ENCODE data around the gene PAK5. TPM values are rescaled to one million over a fixed set of nuclear protein-coding genes. Genes with fewer than 3 reads are reported as not detected.

The PAK5 gene
- total RNA-seq, 4 donors from 2014 or later = 0.05 to 6.6 (median 0.54) TPM; not detected in 1

- H3K4me3 ChIP-seq = no peak overlapping the region
- 79 to 92% methylated on average over 4 to 5 of the region's 5 CpGs for WGBS, 2 donors (ENCODE audit: low coverage in 1 of 2)
- no peak for TF ChIP-seq POLR2A (IDR thresholded peaks at IDR 0.05)
- no peak for TF ChIP-seq POLR2AphosphoS5 (IDR thresholded peaks at IDR 0.05)
- no peak for TF ChIP-seq EP300 (IDR thresholded peaks at IDR 0.05)
- TF ChIP-seq CTCF (IDR thresholded peaks at IDR 0.05) = no peak
- no peaks in the 10 kb centered on the region for H3K36me3 ChIP-seq
- H3K4me1 ChIP-seq = peaks cover 0 to 10% (median 0%) of the 10 kb centered on the region in 3 donors
- H3K27ac ChIP-seq = no peak overlapping the region
- H3K27me3 ChIP-seq = peaks cover 2% of the 10 kb centered on the region
- H3K9me3 ChIP-seq = no peaks in the 10 kb centered on the region
- no peak for ATAC-seq
Measured at GRCh38 chr20:9499126-9499899, 339.6 kb downstream of the PAK5 start.

DNA sequence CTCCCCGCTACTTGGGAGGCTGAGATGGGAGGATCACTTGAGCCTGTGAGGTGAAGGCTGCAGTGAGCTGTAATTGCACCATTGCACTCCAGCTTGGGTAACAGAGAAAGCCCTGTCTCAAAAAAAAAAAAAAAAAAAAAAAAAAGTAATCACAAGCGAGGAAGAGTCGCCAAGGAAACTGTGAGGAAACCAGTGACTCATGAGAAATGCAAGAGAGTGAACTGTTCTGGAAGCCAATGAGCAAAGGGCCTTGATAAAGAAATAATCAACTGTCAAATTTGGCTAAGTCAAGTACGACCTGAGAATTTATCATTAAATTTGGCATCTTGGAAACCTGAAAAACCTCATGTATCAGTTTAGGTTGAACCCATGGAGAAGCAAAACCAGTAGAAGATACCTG, 340.6 kb downstream of the PAK5 start:
- H3K4me1 ChIP-seq = peaks cover 0 to 18% (median 0%) of the 10 kb centered on the region in 3 donors
- H3K27me3 ChIP-seq = no peaks in the 10 kb centered on the region
- H3K4me3 ChIP-seq = no peak overlapping the region
- no peaks in the 10 kb centered on the region for H3K9me3 ChIP-seq
- H3K36me3 ChIP-seq = no peaks in the 10 kb centered on the region
- no peak overlapping the region for H3K27ac ChIP-seq
- WGBS, 2 donors (ENCODE audit: low coverage in 1 of 2) = 76 to 82% methylated on average over 4 of the region's 4 CpGs
- TF ChIP-seq CTCF (IDR thresholded peaks at IDR 0.05) = no peak
- no peak for TF ChIP-seq POLR2AphosphoS5 (IDR thresholded peaks at IDR 0.05)
- TF ChIP-seq EP300 (IDR thresholded peaks at IDR 0.05) = no peak
- no peak for TF ChIP-seq POLR2A (IDR thresholded peaks at IDR 0.05)
- no peak for ATAC-seq

GRCh38 chr20:9496155-9496554, 342.7 kb downstream of the PAK5 start:
- Histone ChIP-seq H3K4me1 (peaks cover 0 to 18% (median 0%) of the 10 kb centered on the region in 3 donors), H3K27ac (no peak overlapping the region), H3K4me3 (no peak overlapping the region), H3K9me3 (no peaks in the 10 kb centered on the region), H3K36me3 (no peaks in the 10 kb centered on the region), H3K27me3 (no peaks in the 10 kb centered on the region)
- no peak for TF ChIP-seq EP300 (IDR thresholded peaks at IDR 0.05)
- no peak for TF ChIP-seq POLR2AphosphoS5 (IDR thresholded peaks at IDR 0.05)
- no peak for ATAC-seq
- WGBS, 2 donors (ENCODE audit: low coverage in 1 of 2) = 81 to 83% methylated on average over 2 to 3 of the region's 3 CpGs

DNA sequence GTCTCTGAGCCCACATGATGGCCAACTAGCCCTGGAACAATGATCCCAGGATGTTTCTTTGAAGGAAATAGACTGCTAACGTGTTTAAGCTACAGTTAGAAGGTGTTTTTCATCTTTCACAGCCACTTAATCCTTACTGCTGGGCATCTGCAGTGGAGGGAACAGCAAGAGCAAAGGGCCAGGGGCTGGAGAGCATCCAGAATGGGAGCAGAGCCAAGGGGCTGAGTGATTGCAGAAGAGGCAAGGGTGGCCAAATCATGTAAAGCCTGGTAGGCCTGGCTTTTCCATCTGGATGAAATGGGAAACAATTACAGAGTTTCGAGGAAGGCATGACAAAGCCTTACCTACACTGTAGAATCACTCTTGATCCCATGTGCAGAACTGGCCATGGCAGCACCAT, 343.2 kb downstream of the PAK5 start:
- Histone ChIP-seq H3K4me1 (peaks cover 0 to 18% (median 0%) of the 10 kb centered on the region in 3 donors), H3K4me3 (no peak overlapping the region), H3K36me3 (no peaks in the 10 kb centered on the region), H3K27ac (no peak overlapping the region), H3K27me3 (no peaks in the 10 kb centered on the region), H3K9me3 (no peaks in the 10 kb centered on the region)
- no peak for TF ChIP-seq CTCF (IDR thresholded peaks at IDR 0.05)
- no peak for TF ChIP-seq EP300 (IDR thresholded peaks at IDR 0.05)
- no peak for TF ChIP-seq POLR2A (IDR thresholded peaks at IDR 0.05)
- no peak for TF ChIP-seq POLR2AphosphoS5 (IDR thresholded peaks at IDR 0.05)
- ATAC-seq = no peak
- 15 to 30% methylated on average over 1 to 2 of the region's 2 CpGs for WGBS, 2 donors (ENCODE audit: low coverage in 1 of 2)

GRCh38 chr20:9493803-9494202, 345.1 kb downstream of the PAK5 start:
- H3K4me1 ChIP-seq = peaks cover 0 to 18% (median 0%) of the 10 kb centered on the region in 3 donors
- no peak for TF ChIP-seq POLR2A (IDR thresholded peaks at IDR 0.05)
- no peak for TF ChIP-seq EP300 (IDR thresholded peaks at IDR 0.05)
- TF ChIP-seq POLR2AphosphoS5 (IDR thresholded peaks at IDR 0.05) = no peak
- TF ChIP-seq CTCF (IDR thresholded peaks at IDR 0.05) = no peak
- no peak overlapping the region for H3K27ac ChIP-seq
- H3K27me3 ChIP-seq = no peaks in the 10 kb centered on the region
- no peak for ATAC-seq
- H3K9me3 ChIP-seq = no peaks in the 10 kb centered on the region
- no peaks in the 10 kb centered on the region for H3K36me3 ChIP-seq
- H3K4me3 ChIP-seq = no peak overlapping the region
- WGBS, 2 donors (ENCODE audit: low coverage in 1 of 2) = 44 to 49% methylated on average over 2 of the region's 2 CpGs
